HCT116 (cell line): ENCODE results near the gene MAGI3. TPM values are rescaled to one million over a fixed set of nuclear protein-coding genes. Genes with fewer than 3 reads are reported as not detected.

Source experiments
- ATAC-seq: fragments of 200-7000 bp; cut with Tn5 transposase; 2 replicates; pipeline ENCODE4 v1.9.1; 2020; ENCODE audit warnings: mild to moderate bottlenecking, moderate library complexity
- BruUV-seq: library from RNA; stranded (reverse); fragments of 400-500 nt; replicated peaks from 2 replicates; lab custom pipeline; 2021; lab: Mats Ljungman, UMichigan
- CTCF ChIA-PET: fragments of 300-600 bp; sonication (Branson Sonifier 250); formaldehyde crosslinking; loops from one replicate; lab custom pipeline; 2021; ENCODE audit warnings: antibody characterized with exemption; lab: Charles Lee
- POLR2A ChIA-PET: fragments of 300-600, 350-600 bp; sonication (Branson Sonifier 250); formaldehyde crosslinking; loops from one replicate; lab custom pipeline; 2021; ENCODE audit warnings: antibody characterized with exemption; lab: Charles Lee
- RAD21 ChIA-PET, 2 experiments: fragments of 300-600 bp; sonication (Branson Sonifier 250); formaldehyde crosslinking; loops; one replicate each; lab custom pipeline; 2023; ENCODE audit warnings: low total read pairs in 2 of 2; ENCODE audit not compliant: uncharacterized antibody in 2 of 2, unreplicated experiment in 2 of 2, low non-redundant PET in 1 of 2; lab: Charles Lee
- DNase-seq: peaks from one replicate; pipeline ENCODE4 v3.0.0-alpha.2; 2010; ENCODE audit warnings: low read depth, low spot score
- H2AFZ ChIP-seq: fragments of 200-600 bp; shearing (Covaris generic), sonication (generic); 2 replicates; pipeline ENCODE4 v1.6.1; 2017; ENCODE audit warnings: low read depth, mixed run types, mixed read lengths, antibody characterized with exemption, low read length; ENCODE audit not compliant: poor library complexity, severe bottlenecking
- H3K27ac ChIP-seq: 2 replicates; pipeline ENCODE4 v1.5.1; 2012; ENCODE audit warnings: low read depth, low read length
- H3K27me3 ChIP-seq: fragments of 200-600 bp; sonication (generic); 2 replicates; pipeline ENCODE4 v1.6.1; 2016; ENCODE audit warnings: mixed run types, low read length, mixed read lengths; ENCODE audit not compliant: insufficient read depth
- H3K36me3 ChIP-seq, 2 experiments: fragments of 200-500 bp in 1 of 2; fragments of 200-600 bp in 1 of 2; sonication (Bioruptor generic) in 1 of 2; sonication (generic) in 1 of 2; 2 replicates each; pipeline versions ENCODE4 v1.5.1 to v1.6.1; 2014 to 2016; ENCODE audit warnings: low read length in 2 of 2, inconsistent platforms in 1 of 2, mixed read lengths in 1 of 2, mixed run types in 1 of 2; ENCODE audit not compliant: insufficient read depth in 2 of 2, control insufficient read depth in 1 of 2
- H3K4me1 ChIP-seq, 2 experiments: fragments of 200-600 bp in 1 of 2; sonication (generic) in 1 of 2; 2 replicates each; pipeline versions ENCODE4 v1.5.1 to v1.6.1; 2012 to 2017; ENCODE audit warnings: low read length in 2 of 2, inconsistent platforms in 1 of 2, mild to moderate bottlenecking in 1 of 2, mixed read lengths in 1 of 2, mixed run types in 1 of 2, moderate library complexity in 1 of 2; ENCODE audit not compliant: insufficient read depth in 2 of 2, control insufficient read depth in 1 of 2
- H3K4me2 ChIP-seq: fragments of 200-600 bp; sonication (generic); 2 replicates; pipeline ENCODE4 v1.6.1; 2017; ENCODE audit warnings: mixed run types, low read length, mixed read lengths
- H3K4me3 ChIP-seq, 2 experiments: fragments of 200-600 bp in 1 of 2; sonication (generic) in 1 of 2; replicated peaks in 1 of 2; 2 replicates each; pipeline ENCODE4 v1.5.1; 2011 to 2016; ENCODE audit warnings: low read length in 2 of 2, control low read depth in 1 of 2, low read depth in 1 of 2, mild to moderate bottlenecking in 1 of 2, mixed read lengths in 1 of 2, mixed run types in 1 of 2
- H3K79me2 ChIP-seq: fragments of 200-600 bp; sonication (generic); 2 replicates; pipeline ENCODE4 v1.6.1; 2017; ENCODE audit warnings: mild to moderate bottlenecking, mixed run types, low read length, moderate library complexity, mixed read lengths; ENCODE audit not compliant: insufficient read depth
- H3K9ac ChIP-seq: fragments of 200-600 bp; sonication (generic); 2 replicates; pipeline ENCODE4 v1.6.1; 2016; ENCODE audit warnings: low read length, mixed read lengths
- H3K9me2 ChIP-seq: fragments of 200-600 bp; sonication (generic), shearing (Covaris generic); 2 replicates; pipeline ENCODE4 v1.6.1; 2017; ENCODE audit warnings: mixed run types, mild to moderate bottlenecking, moderate library complexity; ENCODE audit not compliant: insufficient read depth
- H3K9me3 ChIP-seq, 2 experiments: fragments of 200-500 bp in 1 of 2; fragments of 200-600 bp in 1 of 2; sonication (Bioruptor generic) in 1 of 2; sonication (generic) in 1 of 2; 2 replicates each; pipeline ENCODE4 v1.6.1; 2014 to 2017; ENCODE audit warnings: low read length in 2 of 2, mixed read lengths in 2 of 2, inconsistent platforms in 1 of 2, low read depth in 1 of 2, mild to moderate bottlenecking in 1 of 2, mixed run types in 1 of 2, moderate library complexity in 1 of 2; ENCODE audit not compliant: control insufficient read depth in 1 of 2, insufficient read depth in 1 of 2
- H4K20me1 ChIP-seq: fragments of 200-600 bp; sonication (generic), shearing (Covaris generic); 2 replicates; pipeline ENCODE4 v1.6.1; 2017; ENCODE audit warnings: mixed run types, mild to moderate bottlenecking, moderate library complexity; ENCODE audit not compliant: insufficient read depth
- CBX3 ChIP-seq: IDR thresholded peaks from 2 replicates; pipeline ENCODE4 v1.6.1; 2012; ENCODE audit warnings: low read depth
- EGR1 ChIP-seq: IDR thresholded peaks from 2 replicates; pipeline ENCODE4 v1.6.1; 2012; ENCODE audit warnings: low read depth
- EZH2phosphoT487 ChIP-seq: fragments of 200-600 bp; IDR thresholded peaks from 2 replicates; pipeline ENCODE4 v1.6.1; 2018; ENCODE audit warnings: antibody characterized with exemption, borderline replicate concordance
- FOSL1 ChIP-seq: IDR thresholded peaks from 2 replicates; pipeline ENCODE4 v1.6.1; 2012; ENCODE audit warnings: low read depth
- POLR2A ChIP-seq: IDR thresholded peaks from 2 replicates; pipeline ENCODE4 v1.7.0; 2011; ENCODE audit warnings: borderline replicate concordance; ENCODE audit not compliant: insufficient read depth, insufficient read length; ENCODE audit errors: extremely low read depth
- POLR2AphosphoS5 ChIP-seq: IDR thresholded peaks from 2 replicates; pipeline ENCODE4 v1.6.1; 2011; ENCODE audit warnings: mild to moderate bottlenecking, low read depth, low read length, moderate library complexity
- SIN3A ChIP-seq: IDR thresholded peaks from 2 replicates; pipeline ENCODE4 v1.6.1; 2012; ENCODE audit warnings: low read depth
- SP1 ChIP-seq: IDR thresholded peaks from 2 replicates; pipeline ENCODE4 v1.6.1; 2012; ENCODE audit warnings: low read depth
- SRF ChIP-seq: IDR thresholded peaks from 2 replicates; pipeline ENCODE4 v1.6.1; 2012; ENCODE audit warnings: low read depth
- TCF7L2 ChIP-seq: IDR thresholded peaks from 2 replicates; pipeline ENCODE4 v1.7.0; 2011; ENCODE audit warnings: borderline replicate concordance, inconsistent platforms; ENCODE audit not compliant: insufficient read depth, insufficient read length; ENCODE audit errors: extremely low read depth
- YY1 ChIP-seq: IDR thresholded peaks from 2 replicates; pipeline ENCODE4 v1.6.1; 2011; ENCODE audit warnings: low read length, low read depth, moderate library complexity, mild to moderate bottlenecking; ENCODE audit not compliant: insufficient replicate concordance; ENCODE audit errors: extremely low read depth
- ZFX ChIP-seq: fragments of 450-650 bp; IDR thresholded peaks from 2 replicates; pipeline ENCODE4 v1.6.1; 2017
- ZNF274 ChIP-seq: fragments of 200-500 bp; sonication (Bioruptor generic); IDR thresholded peaks from 2 replicates; pipeline ENCODE4 v1.6.1; 2014; ENCODE audit warnings: mild to moderate bottlenecking, low read depth, low read length, inconsistent platforms
- intact Hi-C: fragments of 100-400 bp; cut with micrococcal nuclease; formaldehyde crosslinking; loops from 2 replicates; pipeline ENCODE4 v1.10.0; 2022
- total RNA-seq: library from RNA; stranded (reverse); gene quantifications from one replicate; pipeline ENCODE4 v1.2.1, GENCODE V29; 2021; ENCODE audit not compliant: unreplicated experiment
- TF ChIP-seq, protein P1 (sequence below): IDR thresholded peaks from 2 replicates; pipeline ENCODE4 v1.6.1; 2012; ENCODE audit warnings: low read depth
- TF ChIP-seq, protein P2 (sequence below): IDR thresholded peaks from 2 replicates; pipeline ENCODE4 v1.6.1; 2011; ENCODE audit warnings: mild to moderate bottlenecking, low read length, moderate library complexity; ENCODE audit not compliant: insufficient replicate concordance; ENCODE audit errors: extremely low read depth

The MAGI3 gene
- total RNA-seq, 1 experiment from 2014 or later = 11.8 TPM

DNA sequence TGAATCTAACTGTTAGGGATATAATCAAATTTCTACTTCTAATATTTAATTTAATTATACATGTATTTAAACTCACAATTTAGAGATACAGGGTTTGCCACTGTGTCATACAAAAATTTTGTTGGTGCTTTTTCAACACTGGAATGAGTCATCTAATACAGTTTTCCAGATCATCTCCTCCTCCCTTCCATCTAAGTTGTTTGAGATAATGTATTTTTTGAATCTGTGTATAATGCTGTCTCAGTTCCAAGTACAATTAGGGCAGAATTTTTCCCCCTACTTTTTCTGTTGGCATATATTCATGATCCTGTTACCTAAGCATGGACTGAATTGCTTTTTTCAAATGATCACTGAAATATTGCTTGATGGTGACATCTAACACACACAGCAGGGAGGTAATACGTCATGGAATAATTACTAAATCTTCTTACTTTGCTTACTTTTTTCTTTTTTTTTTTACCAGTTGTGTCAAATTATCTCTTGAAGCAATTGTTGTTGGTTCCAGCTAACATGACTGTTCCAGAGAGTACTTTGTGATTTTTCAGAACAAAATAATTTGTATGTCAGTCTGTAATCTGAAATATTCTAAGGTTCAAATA, 146.0 kb downstream of the MAGI3 start:
- DNase-seq = no peak
- no TSS peak for BruUV-seq
- CTCF ChIA-PET = no interaction called here

DNA sequence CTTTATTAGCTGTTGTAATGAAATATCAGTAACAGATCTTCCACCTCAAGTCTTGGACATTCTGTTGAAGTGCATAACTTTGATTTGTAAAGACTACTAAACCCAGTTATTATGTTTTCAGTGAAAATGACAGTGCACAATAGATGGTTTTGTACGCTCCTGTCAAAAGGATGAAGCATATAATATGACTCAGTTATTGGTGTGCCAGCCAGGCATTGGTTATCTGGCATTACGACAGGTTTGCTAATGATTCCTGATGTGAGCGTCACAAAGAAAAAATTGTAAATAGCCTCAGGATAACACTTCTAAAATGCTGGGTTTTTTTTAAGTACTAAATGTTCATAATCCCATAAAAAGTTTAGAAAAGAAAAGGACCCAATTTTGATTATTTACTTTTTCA, 147.9 kb downstream of the MAGI3 start:
- ChIA-PET RAD21 (no interaction called here), POLR2A (no interaction called here), CTCF (no interaction called here)
- no peak for ATAC-seq
- H4K20me1 ChIP-seq = no peaks in the 10 kb centered on the region
- peaks cover 2 to 25% of the 10 kb centered on the region in 2 experiments; a peak in 3 of 4 replicates for H3K4me1 ChIP-seq
- H3K27ac ChIP-seq = no peak overlapping the region
- H3K4me3 ChIP-seq = no peak overlapping the region
- no peak overlapping the region for H3K4me2 ChIP-seq
- no peaks in the 10 kb centered on the region for H3K27me3 ChIP-seq
- no TSS peak for BruUV-seq
- peaks cover 8% of the 10 kb centered on the region for H3K79me2 ChIP-seq
- DNase-seq = no peak
- H3K9me3 ChIP-seq = no peaks in the 10 kb centered on the region
- no peaks in the 10 kb centered on the region for H3K9me2 ChIP-seq
- no peaks in the 10 kb centered on the region for H3K36me3 ChIP-seq
- no peak overlapping the region for H2AFZ ChIP-seq
- intact Hi-C loops = no loop called here
- H3K9ac ChIP-seq = no peak overlapping the region
- TF ChIP-seq ZNF274 (no peak), EGR1 (no peak), SIN3A (no peak), TCF7L2 (no peak), CBX3 (no peak), ZFX (no peak), EZH2phosphoT487 (no peak), SP1 (no peak), FOSL1 (no peak), POLR2AphosphoS5 (no peak), YY1 (no peak), POLR2A (no peak)
- TF ChIP-seq, protein P1, sequence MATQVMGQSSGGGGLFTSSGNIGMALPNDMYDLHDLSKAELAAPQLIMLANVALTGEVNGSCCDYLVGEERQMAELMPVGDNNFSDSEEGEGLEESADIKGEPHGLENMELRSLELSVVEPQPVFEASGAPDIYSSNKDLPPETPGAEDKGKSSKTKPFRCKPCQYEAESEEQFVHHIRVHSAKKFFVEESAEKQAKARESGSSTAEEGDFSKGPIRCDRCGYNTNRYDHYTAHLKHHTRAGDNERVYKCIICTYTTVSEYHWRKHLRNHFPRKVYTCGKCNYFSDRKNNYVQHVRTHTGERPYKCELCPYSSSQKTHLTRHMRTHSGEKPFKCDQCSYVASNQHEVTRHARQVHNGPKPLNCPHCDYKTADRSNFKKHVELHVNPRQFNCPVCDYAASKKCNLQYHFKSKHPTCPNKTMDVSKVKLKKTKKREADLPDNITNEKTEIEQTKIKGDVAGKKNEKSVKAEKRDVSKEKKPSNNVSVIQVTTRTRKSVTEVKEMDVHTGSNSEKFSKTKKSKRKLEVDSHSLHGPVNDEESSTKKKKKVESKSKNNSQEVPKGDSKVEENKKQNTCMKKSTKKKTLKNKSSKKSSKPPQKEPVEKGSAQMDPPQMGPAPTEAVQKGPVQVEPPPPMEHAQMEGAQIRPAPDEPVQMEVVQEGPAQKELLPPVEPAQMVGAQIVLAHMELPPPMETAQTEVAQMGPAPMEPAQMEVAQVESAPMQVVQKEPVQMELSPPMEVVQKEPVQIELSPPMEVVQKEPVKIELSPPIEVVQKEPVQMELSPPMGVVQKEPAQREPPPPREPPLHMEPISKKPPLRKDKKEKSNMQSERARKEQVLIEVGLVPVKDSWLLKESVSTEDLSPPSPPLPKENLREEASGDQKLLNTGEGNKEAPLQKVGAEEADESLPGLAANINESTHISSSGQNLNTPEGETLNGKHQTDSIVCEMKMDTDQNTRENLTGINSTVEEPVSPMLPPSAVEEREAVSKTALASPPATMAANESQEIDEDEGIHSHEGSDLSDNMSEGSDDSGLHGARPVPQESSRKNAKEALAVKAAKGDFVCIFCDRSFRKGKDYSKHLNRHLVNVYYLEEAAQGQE = no peak
- TF ChIP-seq, protein P2, sequence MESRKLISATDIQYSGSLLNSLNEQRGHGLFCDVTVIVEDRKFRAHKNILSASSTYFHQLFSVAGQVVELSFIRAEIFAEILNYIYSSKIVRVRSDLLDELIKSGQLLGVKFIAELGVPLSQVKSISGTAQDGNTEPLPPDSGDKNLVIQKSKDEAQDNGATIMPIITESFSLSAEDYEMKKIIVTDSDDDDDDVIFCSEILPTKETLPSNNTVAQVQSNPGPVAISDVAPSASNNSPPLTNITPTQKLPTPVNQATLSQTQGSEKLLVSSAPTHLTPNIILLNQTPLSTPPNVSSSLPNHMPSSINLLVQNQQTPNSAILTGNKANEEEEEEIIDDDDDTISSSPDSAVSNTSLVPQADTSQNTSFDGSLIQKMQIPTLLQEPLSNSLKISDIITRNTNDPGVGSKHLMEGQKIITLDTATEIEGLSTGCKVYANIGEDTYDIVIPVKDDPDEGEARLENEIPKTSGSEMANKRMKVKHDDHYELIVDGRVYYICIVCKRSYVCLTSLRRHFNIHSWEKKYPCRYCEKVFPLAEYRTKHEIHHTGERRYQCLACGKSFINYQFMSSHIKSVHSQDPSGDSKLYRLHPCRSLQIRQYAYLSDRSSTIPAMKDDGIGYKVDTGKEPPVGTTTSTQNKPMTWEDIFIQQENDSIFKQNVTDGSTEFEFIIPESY = no peak

More for the DNA sequence above, 146.0 kb downstream of the MAGI3 start:
- ChIA-PET RAD21 (no interaction called here), POLR2A (no interaction called here)
- Histone ChIP-seq H3K36me3 (no peaks in the 10 kb centered on the region), H3K9me2 (no peaks in the 10 kb centered on the region), H3K27ac (no peak overlapping the region), H3K9me3 (no peaks in the 10 kb centered on the region), H4K20me1 (no peaks in the 10 kb centered on the region), H3K4me2 (no peak overlapping the region), H3K4me3 (no peak overlapping the region), H3K4me1 (peaks cover 2 to 12% of the 10 kb centered on the region in 2 experiments; a peak in 2 of 4 replicates), H2AFZ (no peak overlapping the region), H3K9ac (no peak overlapping the region), H3K79me2 (peaks cover 8% of the 10 kb centered on the region), H3K27me3 (no peaks in the 10 kb centered on the region)
- intact Hi-C loops = no loop called here
- no peak for TF ChIP-seq SRF
- no peak for TF ChIP-seq SP1
- no peak for TF ChIP-seq EZH2phosphoT487
- TF ChIP-seq ZNF274 = no peak
- no peak for ATAC-seq
